Tibial artery (tissue), 4 donors: ENCODE results near the gene NID1.

ENCODE experiments used
- DNase-seq, 2 donors: peaks; one replicate each; pipeline ENCODE4 v3.0.0-alpha.2; 2019
- H3K27ac ChIP-seq, 2 donors: fragments of 200-600 bp; sonication (generic) in 1 of 2; 1 replicate in 1 of 2; 2 replicates in 1 of 2; pipeline ENCODE4 v1.5.1; 2018 to 2019; ENCODE audit warnings: mild to moderate bottlenecking in 1 of 2
- H3K27me3 ChIP-seq, 2 donors: fragments of 200-600 bp; sonication (generic) in 1 of 2; one replicate each; pipeline versions ENCODE4 v1.5.1 to v1.6.0; 2016 to 2019
- H3K36me3 ChIP-seq, 3 donors: fragments of 200-600 bp; sonication (generic) in 2 of 3; one replicate each; pipeline ENCODE4 v1.5.1; 2016 to 2019; ENCODE audit warnings: mild to moderate bottlenecking in 2 of 3
- H3K4me1 ChIP-seq, 4 donors: fragments of 200-600 bp; sonication (generic) in 2 of 4; 1 replicate in 3 of 4; 2 replicates in 1 of 4; pipeline ENCODE4 v1.5.1; 2016 to 2019
- H3K4me3 ChIP-seq, 2 donors: fragments of 200-600 bp; sonication (generic) in 1 of 2; 1 replicate in 1 of 2; 2 replicates in 1 of 2; pipeline ENCODE4 v1.5.1; 2018 to 2019; ENCODE audit warnings: mild to moderate bottlenecking in 2 of 2
- H3K9me3 ChIP-seq, 3 donors: fragments of 200-600 bp; sonication (generic) in 1 of 3; one replicate each; pipeline ENCODE4 v1.5.1; 2016 to 2019
- CTCF ChIP-seq, 2 experiments: fragments of 200-600 bp in 1 of 2; fragments of 450-650 bp in 1 of 2; IDR thresholded peaks; one replicate each; pipeline ENCODE4 v1.5.1; 2017 to 2019; ENCODE audit warnings: antibody characterized with exemption in 2 of 2, mild to moderate bottlenecking in 1 of 2, moderate library complexity in 1 of 2
- intact Hi-C: fragments of 100-400 bp; cut with DNase I; formaldehyde crosslinking; loops from one replicate; pipeline ENCODE4 v1.15.0; 2023; ENCODE audit warnings: low total_unique reads

NID1 gene

DNA sequence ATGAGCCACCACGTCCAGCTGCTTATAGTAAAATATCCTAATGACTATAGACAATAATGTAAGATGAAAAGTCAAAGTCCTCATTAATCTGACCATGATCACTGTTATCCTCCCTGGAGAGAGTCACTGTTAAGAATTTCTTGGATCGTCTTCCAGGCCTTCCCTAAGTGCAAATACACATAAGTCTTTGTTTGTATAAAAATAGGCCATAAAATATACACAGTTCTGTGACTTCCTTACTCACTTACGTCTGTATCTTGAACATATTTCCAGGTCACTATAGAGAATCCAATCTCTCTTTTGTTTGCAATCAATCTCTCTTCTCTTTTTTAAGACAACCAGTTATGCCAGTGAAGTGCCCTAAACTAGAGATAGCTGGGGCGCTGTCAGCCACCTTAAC is 109.1 kb downstream of the NID1 start:
- intact Hi-C loops, result no loop called here
- Histone ChIP-seq H3K27ac (no peak overlapping the region), H3K4me1 (peaks cover 0 to 10% (median 0%) of the 10 kb centered on the region in 4 donors), H3K4me3 (no peak overlapping the region), H3K36me3 (no peaks in the 10 kb centered on the region), H3K9me3 (no peaks in the 10 kb centered on the region), H3K27me3 (no peaks in the 10 kb centered on the region)
- DNase-seq, result no peak
- no peak for TF ChIP-seq CTCF (IDR thresholded peaks at IDR 0.05)

- Histone ChIP-seq H3K27ac (no peak overlapping the region), H3K36me3 (no peaks in the 10 kb centered on the region), H3K4me3 (no peak overlapping the region), H3K4me1 (peaks cover 0 to 10% (median 0%) of the 10 kb centered on the region in 4 donors), H3K9me3 (no peaks in the 10 kb centered on the region), H3K27me3 (no peaks in the 10 kb centered on the region)
- peak in 1 of 2 donors; percentile 30 for DNase-seq
- intact Hi-C loops, result no loop called here
- no peak for TF ChIP-seq CTCF (IDR thresholded peaks at IDR 0.05)
These were observed 110.3 kb downstream of the NID1 start for GRCh38 chr1:235954306-235955283.

- no peak overlapping the region for H3K27ac ChIP-seq
- no peaks in the 10 kb centered on the region for H3K36me3 ChIP-seq
- no peaks in the 10 kb centered on the region for H3K9me3 ChIP-seq
- H3K4me1 ChIP-seq, result peaks cover 0 to 10% (median 0%) of the 10 kb centered on the region in 4 donors
- TF ChIP-seq CTCF (IDR thresholded peaks at IDR 0.05), result no peak
- intact Hi-C loops, result no loop called here
- H3K4me3 ChIP-seq, result no peak overlapping the region
- DNase-seq, result no peak
- H3K27me3 ChIP-seq, result no peaks in the 10 kb centered on the region
These were observed 111.1 kb downstream of the NID1 start for GRCh38 chr1:235953801-235954200.

DNA sequence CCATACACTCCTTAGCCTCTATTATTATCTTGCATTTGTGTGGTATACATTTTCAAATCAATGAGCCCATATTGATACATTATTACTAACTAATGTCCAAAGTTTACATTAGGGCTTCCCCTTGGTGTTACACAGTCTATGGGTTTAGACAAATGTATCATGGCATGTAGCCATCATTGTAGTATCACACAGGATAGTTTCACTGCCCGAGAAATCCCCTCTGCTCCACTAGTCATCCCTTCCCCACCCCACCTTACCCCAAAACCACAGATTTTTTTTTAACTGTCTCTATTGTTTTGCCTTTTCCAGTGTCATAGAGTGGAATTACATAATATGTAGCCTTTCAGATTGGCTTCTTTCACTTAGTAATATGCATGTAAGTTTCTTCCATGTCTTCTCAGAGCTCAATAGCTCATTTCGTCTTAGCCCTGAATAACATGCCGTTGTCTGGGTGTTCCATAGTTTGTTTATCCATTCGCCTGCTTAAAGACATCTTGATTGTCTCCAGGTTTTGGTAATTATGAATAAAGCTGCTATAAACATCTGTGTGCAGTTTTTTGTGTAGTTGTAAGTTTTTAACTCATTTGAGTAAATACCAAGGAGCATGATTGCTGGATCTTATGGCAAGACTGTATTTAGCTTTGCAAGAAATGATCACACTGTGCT is 111.8 kb downstream of the NID1 start:
- no peaks in the 10 kb centered on the region for H3K36me3 ChIP-seq
- H3K27ac ChIP-seq, result no peak overlapping the region
- H3K4me1 ChIP-seq, result peaks cover 0 to 10% (median 0%) of the 10 kb centered on the region in 4 donors
- no peak for TF ChIP-seq CTCF (IDR thresholded peaks at IDR 0.05)
- no peaks in the 10 kb centered on the region for H3K27me3 ChIP-seq
- no peak for DNase-seq
- intact Hi-C loops, result no loop called here
- H3K9me3 ChIP-seq, result no peaks in the 10 kb centered on the region
- no peak overlapping the region for H3K4me3 ChIP-seq

- no peak overlapping the region for H3K27ac ChIP-seq
These were observed 113.2 kb downstream of the NID1 start for GRCh38 chr1:235951661-235952060.

More at GRCh38 chr1:235951661-235952060, 113.2 kb downstream of the NID1 start:
- intact Hi-C loops, result no loop called here
- DNase-seq, result no peak
- Histone ChIP-seq H3K27me3 (no peaks in the 10 kb centered on the region), H3K9me3 (no peaks in the 10 kb centered on the region), H3K4me1 (peaks cover 0 to 10% (median 0%) of the 10 kb centered on the region in 4 donors), H3K4me3 (no peak overlapping the region), H3K36me3 (no peaks in the 10 kb centered on the region)
- TF ChIP-seq CTCF (IDR thresholded peaks at IDR 0.05), result no peak
